IMR-90 (cell line): ENCODE measurements around the gene LPO. TPM values are rescaled to one million over a fixed set of nuclear protein-coding genes. Genes with fewer than 3 reads are reported as not detected.
A peak's percentile ranks its signal among the peaks of the same experiment; 100 is the strongest.

Source experiments
- ATAC-seq: fragments of 200-7000 bp; cut with Tn5 transposase; 2 replicates; pipeline ENCODE4 v1.9.1; 2020; ENCODE audit warnings: low read depth, mild to moderate bottlenecking, moderate library complexity
- BruUV-seq: library from RNA; stranded (reverse); fragments of 400-500 nt; replicated peaks from 2 replicates; lab custom pipeline; 2021; lab: Mats Ljungman, UMichigan
- CTCF ChIA-PET: fragments of 300-600 bp; formaldehyde crosslinking; extraction: SDS; loops from one replicate; lab custom pipeline; 2021; ENCODE audit warnings: antibody characterized with exemption; lab: Yijun Ruan, JAX
- POLR2A ChIA-PET: fragments of 300-600 bp; sonication (Branson Sonifier 250); formaldehyde crosslinking; loops from one replicate; lab custom pipeline; 2022; ENCODE audit warnings: antibody characterized with exemption; ENCODE audit not compliant: unreplicated experiment; lab: Charles Lee
- DNase-seq: peaks from one replicate; pipeline ENCODE4 v3.0.0; 2013
- H2AFZ ChIP-seq: replicated peaks from 2 replicates; pipeline ENCODE3; 2013; ENCODE audit warnings: low read length, mild to moderate bottlenecking; ENCODE audit not compliant: poor library complexity
- H2AK5ac ChIP-seq: 2 replicates; pipeline ENCODE4 v1.6.1; 2013; ENCODE audit warnings: low read depth, low read length, inconsistent platforms
- H2AK9ac ChIP-seq: replicated peaks from 2 replicates; pipeline ENCODE3; 2013; ENCODE audit warnings: mild to moderate bottlenecking, low read depth, low read length, moderate library complexity; ENCODE audit not compliant: poor library complexity
- H2BK120ac ChIP-seq: 2 replicates; pipeline ENCODE4 v1.6.1; 2013; ENCODE audit warnings: low read depth, low read length, inconsistent platforms
- H2BK15ac ChIP-seq: 3 replicates; pipeline ENCODE4 v1.6.1; 2013; ENCODE audit warnings: low read depth, low read length, inconsistent platforms
- H2BK20ac ChIP-seq: 2 replicates; pipeline ENCODE4 v1.6.1; 2013; ENCODE audit warnings: low read depth, mild to moderate bottlenecking, inconsistent platforms, low read length, moderate library complexity
- H2BK5ac ChIP-seq: 2 replicates; pipeline ENCODE4 v1.6.1; 2013; ENCODE audit warnings: mild to moderate bottlenecking, low read depth, low read length, inconsistent platforms; ENCODE audit not compliant: poor library complexity, severe bottlenecking
- H3K14ac ChIP-seq: replicated peaks from 2 replicates; pipeline ENCODE4 v1.6.1; 2013; ENCODE audit warnings: low read depth, low read length, inconsistent platforms
- H3K18ac ChIP-seq: 2 replicates; pipeline ENCODE4 v1.6.1; 2013; ENCODE audit warnings: low read depth, low read length, control low read depth
- H3K23ac ChIP-seq: 2 replicates; pipeline ENCODE4 v1.6.1; 2013; ENCODE audit warnings: low read depth, low read length, inconsistent platforms
- H3K27ac ChIP-seq: 2 replicates; pipeline ENCODE4 v1.5.1; 2013; ENCODE audit warnings: mild to moderate bottlenecking, control low read depth, low read length; ENCODE audit not compliant: insufficient read depth
- H3K27me3 ChIP-seq: 2 replicates; pipeline ENCODE4 v1.6.1; 2013; ENCODE audit warnings: low read length; ENCODE audit not compliant: control insufficient read depth, insufficient read depth
- H3K36me3 ChIP-seq: 2 replicates; pipeline ENCODE4 v1.6.1; 2013; ENCODE audit warnings: low read length, mixed read lengths; ENCODE audit not compliant: control insufficient read depth, insufficient read depth
- H3K4ac ChIP-seq: 2 replicates; pipeline ENCODE4 v1.6.1; 2013; ENCODE audit warnings: low read depth, low read length, inconsistent platforms
- H3K4me1 ChIP-seq: 2 replicates; pipeline ENCODE4 v1.6.1; 2013; ENCODE audit warnings: low read length, mixed read lengths; ENCODE audit not compliant: control insufficient read depth, insufficient read depth
- H3K4me2 ChIP-seq: 2 replicates; pipeline ENCODE4 v1.6.1; 2013; ENCODE audit warnings: low read depth, mild to moderate bottlenecking, control low read depth, low read length, moderate library complexity
- H3K4me3 ChIP-seq: 2 replicates; pipeline ENCODE4 v1.5.1; 2013; ENCODE audit warnings: low read depth, mild to moderate bottlenecking, control low read depth, low read length, moderate library complexity; ENCODE audit not compliant: insufficient read depth
- H3K56ac ChIP-seq: 2 replicates; pipeline ENCODE4 v1.6.1; 2013; ENCODE audit warnings: low read length, inconsistent platforms; ENCODE audit not compliant: insufficient read depth; ENCODE audit errors: extremely low read depth
- H3K79me1 ChIP-seq, 2 experiments: 2 replicates each; pipeline ENCODE4 v1.6.1; 2013; ENCODE audit warnings: low read length in 2 of 2, inconsistent platforms in 1 of 2, low read depth in 1 of 2
- H3K9ac ChIP-seq: 2 replicates; pipeline ENCODE4 v1.6.1; 2013; ENCODE audit warnings: low read depth, low read length, control low read depth
- H3K9me1 ChIP-seq: 2 replicates; pipeline ENCODE4 v1.6.1; 2013; ENCODE audit warnings: low read length, inconsistent platforms; ENCODE audit not compliant: insufficient read depth
- H3K9me3 ChIP-seq: 2 replicates; pipeline ENCODE4 v1.6.1; 2013; ENCODE audit warnings: low read length; ENCODE audit not compliant: control insufficient read depth, insufficient read depth
- H4K20me1 ChIP-seq: 2 replicates; pipeline ENCODE4 v1.6.1; 2013; ENCODE audit warnings: low read length, inconsistent platforms; ENCODE audit not compliant: insufficient read depth
- H4K5ac ChIP-seq: 2 replicates; pipeline ENCODE4 v1.6.1; 2013; ENCODE audit warnings: mild to moderate bottlenecking, low read depth, low read length, control low read depth
- H4K8ac ChIP-seq, 2 experiments: 2 replicates each; pipeline ENCODE4 v1.6.1; 2013; ENCODE audit warnings: low read depth in 2 of 2, low read length in 2 of 2, control low read depth in 1 of 2, inconsistent platforms in 1 of 2
- H4K91ac ChIP-seq: 2 replicates; pipeline ENCODE4 v1.6.1; 2013; ENCODE audit warnings: low read depth, low read length, inconsistent platforms; ENCODE audit not compliant: insufficient read depth
- BHLHE40 ChIP-seq: fragments of 150-350 bp; IDR thresholded peaks from 2 replicates; pipeline ENCODE4 v1.6.1; 2016; ENCODE audit warnings: mild to moderate bottlenecking, low read depth, low read length
- FOS ChIP-seq: fragments of 150-350 bp; IDR thresholded peaks from 2 replicates; pipeline ENCODE4 v1.6.1; 2016; ENCODE audit warnings: low read depth, low read length
- MAZ ChIP-seq: IDR thresholded peaks from 2 replicates; pipeline ENCODE4 v1.6.1; 2012; ENCODE audit warnings: low read depth, mild to moderate bottlenecking, low read length, improper control_type of control experiment, moderate library complexity, borderline replicate concordance
- MXI1 ChIP-seq: IDR thresholded peaks from 2 replicates; pipeline ENCODE4 v1.6.1; 2012; ENCODE audit warnings: low read depth, mild to moderate bottlenecking, low read length, moderate library complexity, borderline replicate concordance
- NFE2L2 ChIP-seq: fragments of 150-350 bp; IDR thresholded peaks from 2 replicates; pipeline ENCODE4 v1.6.1; 2016; ENCODE audit warnings: low read depth, mild to moderate bottlenecking, low read length
- RAD21 ChIP-seq: IDR thresholded peaks from 2 replicates; pipeline ENCODE4 v1.6.1; 2012; ENCODE audit warnings: low read length, improper control_type of control experiment
- SMC3 ChIP-seq: fragments of 150-350 bp; IDR thresholded peaks from 2 replicates; pipeline ENCODE4 v1.6.1; 2016; ENCODE audit warnings: low read depth, mild to moderate bottlenecking, antibody characterized with exemption, low read length, moderate library complexity
- WGBS, 2 experiments: methylation state at CpG; one replicate each; pipeline versions ENCODE4 v1.1.5 to v1.1.7; 2013; ENCODE audit warnings: missing lambda C conversion rate in 2 of 2; ENCODE audit not compliant: insufficient read length in 1 of 2; ENCODE audit errors: extremely low coverage in 2 of 2; 5-methylcytosine and 5-hydroxymethylcytosine counted together
- dilution Hi-C: fragments of 300-500 bp; cut with HindIII; formaldehyde crosslinking; loops from one replicate; pipeline ENCODE4 v1.14.3; 2018; ENCODE audit warnings: low sequenced_read_pairs; ENCODE audit not compliant: unreplicated experiment
- in situ Hi-C: fragments of 300-500 bp; cut with MboI; formaldehyde crosslinking; loops from 3 replicates; pipeline ENCODE4 v1.14.3; 2019; ENCODE audit warnings: low sequenced_read_pairs, inconsistent platforms, mixed read lengths
- intact Hi-C: fragments of 100-400 bp; cut with micrococcal nuclease; formaldehyde crosslinking; loops from 2 replicates; pipeline ENCODE4 v1.10.0; 2022
- polyA plus RNA-seq, 3 experiments: library from polyadenylated mRNA; depleted of rRNA; stranded (reverse); fragments of >200 nt; gene quantifications; 2 replicates each; pipeline ENCODE4 v1.2.3, GENCODE V29; 2012; ENCODE audit warnings: low replicate concordance in 1 of 3
- total RNA-seq: library from RNA; depleted of rRNA; stranded (reverse); fragments of >200 nt; gene quantifications from 2 replicates; pipeline ENCODE4 v1.2.3, GENCODE V29; 2012
- TF ChIP-seq, protein P1 (sequence below): fragments of 150-350 bp; IDR thresholded peaks from 2 replicates; pipeline ENCODE4 v1.6.1; 2016; ENCODE audit warnings: low read depth, mild to moderate bottlenecking, low read length, moderate library complexity, borderline replicate concordance
- TF ChIP-seq, protein P2 (sequence below): conservative IDR thresholded peaks from 2 replicates; pipeline ENCODE4 v1.5.1; 2012; ENCODE audit warnings: mild to moderate bottlenecking, low read depth, low read length, improper control_type of control experiment
- TF ChIP-seq, protein P3 (sequence below): fragments of 150-350 bp; IDR thresholded peaks from 2 replicates; pipeline ENCODE4 v1.6.1; 2017; ENCODE audit warnings: mild to moderate bottlenecking, antibody characterized with exemption, low read length, low read depth

LPO gene
- total and polyA plus RNA-seq, 2 of the 4 experiments (the other 2 are of a cell fraction) = not detected

DNA sequence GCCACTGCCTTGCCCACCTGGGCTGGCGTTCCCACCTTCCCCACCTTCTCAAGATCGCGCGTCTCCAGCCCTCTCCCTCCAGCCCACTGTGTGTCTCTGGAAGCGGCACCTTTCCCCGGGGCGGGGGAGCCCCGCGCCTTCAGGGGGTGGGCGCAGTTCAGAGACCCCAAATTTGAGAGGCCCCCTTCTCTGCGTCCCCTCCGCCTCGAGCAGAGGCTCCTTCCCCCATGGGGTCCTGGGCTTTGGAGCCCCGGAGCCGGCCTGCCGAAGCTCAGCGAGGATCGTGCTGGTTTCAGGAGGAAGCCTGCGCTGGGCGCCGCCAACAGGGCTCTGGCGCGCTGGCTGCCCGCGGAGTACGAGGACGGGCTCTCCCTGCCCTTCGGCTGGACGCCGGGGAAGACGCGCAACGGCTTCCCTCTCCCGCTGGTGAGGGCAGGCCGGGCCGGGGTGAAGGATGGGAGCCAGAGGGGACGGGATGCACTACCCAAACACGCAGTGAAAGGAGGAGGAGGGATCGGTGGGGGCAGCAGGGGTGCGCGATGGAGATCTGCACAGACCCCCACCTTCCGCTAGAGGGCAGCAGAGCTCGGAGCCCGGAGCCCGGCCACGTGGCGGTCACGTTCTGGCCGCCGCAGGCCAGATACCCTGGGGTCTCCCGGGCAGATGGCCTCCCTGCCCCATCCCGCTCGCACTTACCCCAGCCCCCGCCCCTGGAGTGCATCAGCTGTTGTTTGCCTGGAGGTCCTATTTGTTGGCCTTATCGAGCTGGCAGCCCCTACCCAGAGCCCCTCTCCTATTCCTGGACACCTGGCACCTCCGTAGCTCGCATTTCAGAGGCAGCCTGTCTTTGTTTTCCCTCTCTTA, 11.1 kb downstream of the LPO start:
- no peak overlapping the region for H2BK5ac ChIP-seq
- intact Hi-C loops = loop anchor here (2.0 kb wide), 1 partner anchor 197 kb away; no protein-coding TSS in a partner anchor
- DNase-seq (peak; percentile 31), ATAC-seq (peak; percentile 96)
- H2BK120ac ChIP-seq = no peak overlapping the region
- H4K91ac ChIP-seq = no peak overlapping the region
- H4K8ac ChIP-seq = peak overlapping the region in 1 of 2 experiments; percentile 55; a peak in 1 of 4 replicates
- no peak overlapping the region for H3K27ac ChIP-seq
- no peak overlapping the region for H3K56ac ChIP-seq
- ChIA-PET CTCF (interaction anchor here (0.5 to 1.8 kb wide), 11 partner anchors 8 to 168 kb away, joined by 3 to 6 read pairs (median 3); partner anchors contain the start of genes LPO and RNF43), POLR2A (no interaction called here)
- no peak overlapping the region for H4K5ac ChIP-seq
- H3K4me1 ChIP-seq = no peaks in the 10 kb centered on the region
- H3K9me1 ChIP-seq = no peaks in the 10 kb centered on the region
- dilution Hi-C loops = no loop called here
- in situ Hi-C loops = no loop called here
- no peaks in the 10 kb centered on the region for H4K20me1 ChIP-seq
- peak overlapping the region; percentile 69 for H3K4me3 ChIP-seq
- no peak overlapping the region for H2BK15ac ChIP-seq
- peak overlapping the region; percentile 74 for H3K9ac ChIP-seq
- no peaks in the 10 kb centered on the region for H3K79me1 ChIP-seq
- no peak overlapping the region for H2BK20ac ChIP-seq
- WGBS, 2 experiments = 6% methylated on average over 20 of the region's 57 CpGs; no CpG with 5 or more reads in 1 of the 2 experiments
- no peak overlapping the region for H3K14ac ChIP-seq
- H2AK9ac ChIP-seq = peak overlapping the region; percentile 81
- peaks cover 56% of the 10 kb centered on the region for H3K27me3 ChIP-seq
- peak overlapping the region; percentile 58; the same call in 1 of the 2 replicates for H3K4ac ChIP-seq
- H3K9me3 ChIP-seq = no peaks in the 10 kb centered on the region
- H3K18ac ChIP-seq = no peak overlapping the region
- peak overlapping the region; percentile 95 for H2AFZ ChIP-seq
- H3K36me3 ChIP-seq = no peaks in the 10 kb centered on the region
- no peak overlapping the region; the same call in 1 of the 2 replicates for H2AK5ac ChIP-seq
- BruUV-seq = no TSS peak
- no peak overlapping the region; the same call in 1 of the 2 replicates for H3K23ac ChIP-seq
- H3K4me2 ChIP-seq = peak overlapping the region; percentile 91
- peak; percentile 59; the same call in 1 of the 2 replicates for TF ChIP-seq MXI1
- TF ChIP-seq RAD21 = peak; percentile 49
- TF ChIP-seq, protein P1, sequence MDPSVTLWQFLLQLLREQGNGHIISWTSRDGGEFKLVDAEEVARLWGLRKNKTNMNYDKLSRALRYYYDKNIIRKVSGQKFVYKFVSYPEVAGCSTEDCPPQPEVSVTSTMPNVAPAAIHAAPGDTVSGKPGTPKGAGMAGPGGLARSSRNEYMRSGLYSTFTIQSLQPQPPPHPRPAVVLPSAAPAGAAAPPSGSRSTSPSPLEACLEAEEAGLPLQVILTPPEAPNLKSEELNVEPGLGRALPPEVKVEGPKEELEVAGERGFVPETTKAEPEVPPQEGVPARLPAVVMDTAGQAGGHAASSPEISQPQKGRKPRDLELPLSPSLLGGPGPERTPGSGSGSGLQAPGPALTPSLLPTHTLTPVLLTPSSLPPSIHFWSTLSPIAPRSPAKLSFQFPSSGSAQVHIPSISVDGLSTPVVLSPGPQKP = no peak
- TF ChIP-seq MAZ = peak; percentile 80
- TF ChIP-seq SMC3 = peak; percentile 33; the same call in 1 of the 2 replicates
- TF ChIP-seq, protein P2, sequence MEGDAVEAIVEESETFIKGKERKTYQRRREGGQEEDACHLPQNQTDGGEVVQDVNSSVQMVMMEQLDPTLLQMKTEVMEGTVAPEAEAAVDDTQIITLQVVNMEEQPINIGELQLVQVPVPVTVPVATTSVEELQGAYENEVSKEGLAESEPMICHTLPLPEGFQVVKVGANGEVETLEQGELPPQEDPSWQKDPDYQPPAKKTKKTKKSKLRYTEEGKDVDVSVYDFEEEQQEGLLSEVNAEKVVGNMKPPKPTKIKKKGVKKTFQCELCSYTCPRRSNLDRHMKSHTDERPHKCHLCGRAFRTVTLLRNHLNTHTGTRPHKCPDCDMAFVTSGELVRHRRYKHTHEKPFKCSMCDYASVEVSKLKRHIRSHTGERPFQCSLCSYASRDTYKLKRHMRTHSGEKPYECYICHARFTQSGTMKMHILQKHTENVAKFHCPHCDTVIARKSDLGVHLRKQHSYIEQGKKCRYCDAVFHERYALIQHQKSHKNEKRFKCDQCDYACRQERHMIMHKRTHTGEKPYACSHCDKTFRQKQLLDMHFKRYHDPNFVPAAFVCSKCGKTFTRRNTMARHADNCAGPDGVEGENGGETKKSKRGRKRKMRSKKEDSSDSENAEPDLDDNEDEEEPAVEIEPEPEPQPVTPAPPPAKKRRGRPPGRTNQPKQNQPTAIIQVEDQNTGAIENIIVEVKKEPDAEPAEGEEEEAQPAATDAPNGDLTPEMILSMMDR = peak; percentile 70
- peak; percentile 96 for TF ChIP-seq BHLHE40
- TF ChIP-seq NFE2L2 = no peak
- TF ChIP-seq FOS = no peak
- TF ChIP-seq, protein P3, sequence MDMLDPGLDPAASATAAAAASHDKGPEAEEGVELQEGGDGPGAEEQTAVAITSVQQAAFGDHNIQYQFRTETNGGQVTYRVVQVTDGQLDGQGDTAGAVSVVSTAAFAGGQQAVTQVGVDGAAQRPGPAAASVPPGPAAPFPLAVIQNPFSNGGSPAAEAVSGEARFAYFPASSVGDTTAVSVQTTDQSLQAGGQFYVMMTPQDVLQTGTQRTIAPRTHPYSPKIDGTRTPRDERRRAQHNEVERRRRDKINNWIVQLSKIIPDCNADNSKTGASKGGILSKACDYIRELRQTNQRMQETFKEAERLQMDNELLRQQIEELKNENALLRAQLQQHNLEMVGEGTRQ = peak; percentile 80
